SK-N-DZ (cell line): ENCODE results near the gene MAP4K5.
"Not testable (repeated sequence)": the region's sequence is repeated elsewhere in the genome, so short reads cannot be mapped to it uniquely, and the experiment has no call there.

ENCODE experiments used
- DNase-seq: peaks from one replicate; pipeline ENCODE4 v3.0.0-alpha.2; 2015; ENCODE audit warnings: low spot score

Gene MAP4K5

GRCh38 chr14:50531595-50532501 lies 521 bp downstream of the MAP4K5 start:
- peak; percentile 52 for DNase-seq

DNA sequence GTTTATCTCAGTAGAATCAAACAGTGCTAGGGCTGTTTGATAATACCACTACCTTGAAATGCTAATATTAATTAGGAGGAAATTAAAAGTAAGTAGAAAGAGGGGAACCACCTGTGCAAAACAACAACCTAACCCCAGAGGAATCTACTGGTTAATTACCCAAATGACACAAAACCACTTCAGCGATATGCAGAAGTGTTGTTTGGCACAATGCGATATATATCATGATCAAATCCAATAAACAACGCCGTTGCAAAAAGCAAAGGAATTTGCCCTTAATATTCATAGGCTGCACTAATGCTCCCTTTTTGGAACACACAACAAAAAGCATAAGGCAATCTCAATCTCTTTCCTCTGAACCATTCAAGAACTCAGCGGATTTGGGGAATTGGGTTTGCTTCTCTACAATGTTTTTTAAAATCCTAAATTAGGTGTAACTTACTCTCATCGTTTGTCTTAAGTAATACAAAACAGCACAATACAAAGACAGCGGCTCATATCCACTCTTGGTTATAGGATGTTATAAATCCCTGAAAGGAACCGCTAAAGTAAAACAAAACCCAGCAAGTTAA lies 1.5 kb downstream of the MAP4K5 start:
- no peak for DNase-seq

DNA sequence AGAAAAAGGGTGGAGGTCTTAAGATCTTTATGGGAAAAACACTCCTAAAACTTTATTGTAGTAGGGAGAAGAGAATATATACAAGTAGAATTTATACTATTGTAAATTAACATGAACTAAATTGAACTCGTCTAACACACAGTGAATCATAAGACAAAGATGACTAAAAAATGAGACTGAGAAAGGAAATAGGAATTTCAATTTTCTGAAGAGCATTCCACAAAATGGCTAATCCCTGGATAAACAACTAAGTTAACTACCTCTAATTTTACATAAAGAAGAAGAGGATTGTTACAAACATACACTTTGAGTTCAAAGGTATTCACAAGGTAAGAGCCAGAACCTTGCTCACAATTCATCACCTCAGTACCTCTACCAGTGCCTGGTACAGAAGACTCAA lies 2.0 kb downstream of the MAP4K5 start:
- no peak for DNase-seq

DNA sequence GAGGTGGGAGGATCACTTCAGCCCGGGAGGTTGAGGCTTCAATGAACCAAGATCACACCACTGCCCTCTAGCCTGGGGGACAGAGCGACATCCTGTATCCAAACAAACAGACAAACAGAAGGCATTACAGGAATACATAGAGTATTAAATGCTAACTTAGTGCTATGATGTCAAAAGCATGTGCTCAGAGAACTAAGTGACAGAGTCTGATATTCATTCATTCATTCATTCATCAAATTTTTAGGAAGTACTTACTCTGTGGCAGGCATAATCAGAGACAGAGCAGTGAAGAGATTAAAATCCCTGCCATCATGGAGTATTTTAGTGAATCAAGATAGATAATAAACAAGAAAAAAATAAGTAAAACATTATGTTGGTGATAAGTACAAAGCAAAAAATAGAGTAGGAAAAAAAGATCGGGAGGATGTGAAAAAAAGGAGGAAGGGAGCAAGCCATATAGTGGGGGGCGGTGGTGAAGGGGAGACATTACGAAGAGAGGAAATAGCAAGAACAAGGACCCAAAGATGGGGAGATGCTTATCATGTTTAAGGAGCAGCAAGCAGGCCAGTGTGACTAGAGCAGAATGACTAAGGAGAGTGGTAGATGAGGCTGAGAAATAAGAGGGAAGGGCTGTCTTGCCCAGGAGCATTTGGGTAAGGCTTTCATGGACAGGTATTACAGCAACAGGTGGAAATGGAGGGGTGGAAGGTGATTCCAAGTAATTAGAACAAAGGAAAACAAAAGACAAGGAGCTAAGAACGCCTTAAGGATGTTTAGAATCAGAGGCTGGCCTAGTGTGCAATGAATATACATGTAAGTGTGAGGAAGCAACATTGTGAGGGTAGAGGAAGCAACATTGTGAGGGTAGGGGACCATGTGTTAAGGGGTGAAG lies 2.8 kb downstream of the MAP4K5 start:
- DNase-seq: no peak

- no peak for DNase-seq
These were observed 4.4 kb downstream of the MAP4K5 start for GRCh38 chr14:50528000-50528399.

DNA sequence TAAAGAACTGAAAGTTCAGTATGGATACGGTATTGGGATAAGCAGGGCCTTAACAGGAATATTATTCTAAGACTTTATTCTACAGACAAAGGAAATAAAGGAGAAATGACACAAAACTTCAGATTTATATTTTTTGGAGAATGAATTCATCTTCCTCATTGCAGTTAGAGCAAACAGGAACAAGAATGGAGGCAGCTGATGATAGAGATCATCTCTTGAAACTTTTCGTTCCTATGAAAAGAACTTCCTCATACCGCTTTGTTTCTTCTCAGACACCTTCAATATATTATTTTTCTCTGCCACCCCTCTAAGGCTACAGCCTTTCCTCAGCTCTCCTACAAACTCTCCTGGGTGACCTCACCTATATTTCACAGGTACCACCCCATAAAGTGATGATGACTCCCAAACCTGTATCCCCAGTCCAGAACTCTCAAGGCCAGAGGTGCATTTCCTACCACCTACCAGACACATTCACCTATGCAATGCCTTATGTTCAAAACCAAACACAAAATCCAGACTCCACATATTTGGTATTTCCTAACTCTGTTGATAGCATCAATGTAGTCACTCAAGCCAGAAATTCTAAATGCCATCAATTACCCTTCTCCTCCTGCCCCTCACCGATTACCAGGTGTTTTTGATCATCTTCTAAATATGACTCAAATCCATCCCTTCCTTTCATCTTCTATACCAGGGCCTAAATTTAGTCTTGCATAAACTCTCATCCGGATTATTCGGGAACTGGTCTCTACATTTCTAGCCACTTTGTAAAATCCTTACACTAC lies 7.4 kb downstream of the MAP4K5 start:
- DNase-seq: no peak

DNA sequence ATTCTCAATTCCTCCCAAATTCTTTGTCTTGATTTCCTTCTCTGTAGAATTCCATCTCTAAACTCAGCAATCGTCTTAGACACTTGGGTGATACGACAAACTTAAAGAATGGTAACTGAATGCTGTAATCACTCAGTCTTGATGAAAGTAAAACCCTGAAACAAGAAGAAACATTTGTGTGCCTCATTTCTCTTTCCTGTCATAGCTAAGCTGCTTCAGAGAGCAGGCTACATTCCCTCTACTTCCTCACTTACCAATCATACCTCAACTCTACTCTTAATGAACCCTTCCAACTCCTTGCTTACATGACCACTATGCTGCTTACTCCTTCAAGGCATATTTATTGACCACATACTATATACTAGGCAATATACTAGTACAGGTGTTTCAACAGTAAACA lies 8.3 kb downstream of the MAP4K5 start:
- no peak for DNase-seq

DNA sequence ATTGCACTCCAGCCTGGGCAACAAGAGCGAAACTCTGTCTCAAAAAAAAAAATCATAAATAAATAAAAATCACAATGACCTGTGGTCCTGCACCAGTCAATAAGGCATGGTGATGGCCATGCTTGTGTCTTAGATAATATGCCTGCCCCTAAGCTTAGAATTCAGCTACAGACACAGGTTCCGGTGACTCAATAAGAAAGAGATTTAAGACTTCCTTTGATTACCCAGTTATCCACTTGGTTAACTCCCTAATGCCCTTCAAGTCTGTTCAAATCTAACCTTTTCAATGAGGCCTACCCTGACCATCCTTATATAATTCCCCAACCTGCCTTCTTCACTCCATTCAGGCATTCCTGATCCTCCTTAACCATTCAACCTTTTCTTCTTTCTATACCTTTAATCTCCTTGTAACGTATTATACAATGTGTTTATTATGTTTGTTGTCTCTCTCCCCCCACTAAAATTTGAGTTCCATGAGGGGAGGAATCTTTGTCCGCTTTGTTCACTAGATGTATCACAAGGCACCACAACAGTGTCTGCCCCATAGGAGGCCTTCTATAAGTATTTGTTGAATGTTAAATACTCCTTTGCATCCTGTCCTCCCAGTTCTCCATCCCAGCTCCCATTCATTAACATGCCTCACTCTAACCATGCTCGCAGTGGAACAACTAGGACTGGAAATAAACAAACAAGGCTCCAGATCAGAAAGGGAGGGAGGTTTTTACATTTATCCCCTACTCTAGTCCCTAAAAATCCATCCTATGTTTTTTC lies 8.9 kb downstream of the MAP4K5 start:
- no peak for DNase-seq

- DNase-seq: no peak
These were observed 10.4 kb downstream of the MAP4K5 start for GRCh38 chr14:50521912-50522341.

GRCh38 chr14:50520947-50521815 lies 11.2 kb downstream of the MAP4K5 start:
- no peak for DNase-seq

DNA sequence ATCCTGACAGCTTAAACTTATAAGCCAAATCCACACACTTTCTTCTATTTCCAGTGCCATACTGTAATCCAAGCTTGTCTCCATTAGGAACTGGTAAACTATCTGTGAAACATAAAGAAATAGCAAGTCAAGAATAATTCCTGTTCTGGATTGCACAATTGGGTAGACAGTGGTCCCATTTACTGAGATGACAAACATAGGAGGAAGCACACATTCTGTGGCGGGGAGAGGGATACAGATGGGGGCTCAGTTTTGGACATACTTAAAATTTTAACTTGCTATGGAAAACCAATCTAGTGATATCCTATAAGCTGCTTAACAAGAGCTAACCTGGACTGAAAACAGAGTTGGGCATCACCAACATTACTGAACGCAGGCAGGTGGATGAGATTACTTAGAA lies 16.3 kb downstream of the MAP4K5 start:
- no peak for DNase-seq

- no peak for DNase-seq
These were observed 19.9 kb downstream of the MAP4K5 start for GRCh38 chr14:50512463-50512862.

- no peak for DNase-seq
These were observed 22.2 kb downstream of the MAP4K5 start for GRCh38 chr14:50510157-50510556.

DNA sequence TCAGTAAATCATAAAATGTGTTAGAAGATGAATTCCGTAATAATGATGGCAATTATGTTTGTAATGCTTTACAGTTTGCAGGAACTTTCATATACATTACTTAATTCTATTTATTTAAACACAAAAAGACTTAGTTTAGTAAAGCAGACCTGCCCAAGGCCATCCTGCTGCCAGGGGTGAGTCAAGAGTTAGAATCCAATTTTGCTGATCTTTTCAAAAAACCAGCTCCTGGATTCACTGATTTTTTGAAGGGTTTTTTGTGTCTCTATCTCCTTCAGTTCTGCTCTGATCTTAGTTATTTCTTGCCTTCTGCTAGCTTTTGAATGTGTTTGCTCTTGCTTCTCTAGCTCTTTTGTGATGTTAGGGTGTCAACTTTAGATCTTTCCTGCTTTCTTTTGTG lies 25.3 kb downstream of the MAP4K5 start:
- not testable (repeated sequence) for DNase-seq

DNA sequence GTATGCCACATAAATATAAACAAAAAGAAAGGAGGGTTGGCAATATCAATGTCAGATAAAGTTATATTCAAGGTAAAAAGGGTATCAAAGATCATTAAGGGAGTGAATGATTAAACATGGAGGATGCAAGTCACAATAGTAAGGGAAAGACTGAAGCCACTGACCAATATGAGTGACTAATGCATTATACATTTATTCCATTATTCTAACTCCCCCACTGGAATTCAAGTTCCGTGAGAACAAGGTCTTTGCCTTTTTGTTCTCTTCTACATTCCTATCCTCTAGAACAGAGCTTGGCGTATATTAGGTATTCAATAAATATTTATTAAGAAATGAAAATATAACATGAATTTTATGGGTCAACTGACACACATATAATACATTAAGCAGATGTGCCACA lies 30.7 kb downstream of the MAP4K5 start:
- DNase-seq: no peak

- DNase-seq: no peak
These were observed 35.0 kb downstream of the MAP4K5 start for GRCh38 chr14:50497351-50497750.

- no peak for DNase-seq
These were observed 42.5 kb downstream of the MAP4K5 start for GRCh38 chr14:50489851-50490250.

DNA sequence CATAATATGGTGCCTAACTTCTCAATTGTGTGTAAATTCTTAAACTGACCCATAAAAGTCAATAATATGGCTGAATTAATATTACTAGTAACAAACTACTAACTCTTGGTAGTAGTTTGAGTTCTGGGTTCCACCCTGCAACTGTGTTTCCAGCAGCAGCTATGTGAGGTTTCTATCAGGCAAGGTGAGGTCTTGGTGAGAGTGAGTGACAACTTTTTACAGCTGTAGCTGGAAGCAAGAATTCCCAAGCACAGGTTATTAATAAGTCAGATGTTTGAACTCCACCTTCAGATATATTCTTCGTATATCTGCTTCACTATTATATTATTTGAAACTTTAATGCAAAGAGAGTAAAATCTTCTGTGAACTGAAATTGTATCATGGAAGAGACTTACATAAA lies 43.8 kb downstream of the MAP4K5 start:
- no peak for DNase-seq

- no peak for DNase-seq
These were observed 53.3 kb downstream of the MAP4K5 start for GRCh38 chr14:50479041-50479440.

- DNase-seq: no peak
These were observed 54.6 kb downstream of the MAP4K5 start for GRCh38 chr14:50477760-50478159.
